PFSK-1 (cell line): ENCODE data around the gene USH1C. TPM values are rescaled to one million over a fixed set of nuclear protein-coding genes. Genes with fewer than 3 reads are reported as not detected.

ENCODE experiments used
- FOXP2 ChIP-seq: optimal IDR thresholded peaks from 2 replicates; pipeline ENCODE3; 2011; ENCODE audit warnings: borderline replicate concordance, control low read depth, inconsistent platforms; ENCODE audit not compliant: insufficient read depth; ENCODE audit errors: extremely low read length, extremely low read depth
- POLR2AphosphoS5 ChIP-seq: IDR thresholded peaks from 2 replicates; pipeline ENCODE4 v1.6.1; 2012; ENCODE audit warnings: low read depth, mild to moderate bottlenecking, control low read depth, low read length, moderate library complexity
- REST ChIP-seq, 2 experiments: IDR thresholded peaks; 2 replicates each; pipeline versions ENCODE4 v1.6.1 to v1.8.0; 2011 to 2012; ENCODE audit warnings: low read depth in 2 of 2, low read length in 2 of 2, control low read depth in 1 of 2, inconsistent platforms in 1 of 2, mild to moderate bottlenecking in 1 of 2, moderate library complexity in 1 of 2; ENCODE audit not compliant: insufficient read depth in 1 of 2
- SIN3A ChIP-seq: IDR thresholded peaks from 2 replicates; pipeline ENCODE4 v1.6.1; 2012; ENCODE audit warnings: mild to moderate bottlenecking, low read length, moderate library complexity, borderline replicate concordance; ENCODE audit not compliant: insufficient read depth
- TAF1 ChIP-seq: IDR thresholded peaks from 2 replicates; pipeline ENCODE4 v1.6.1; 2012; ENCODE audit warnings: low read length, control low read depth, borderline replicate concordance; ENCODE audit not compliant: insufficient read depth
- polyA plus RNA-seq: library from polyadenylated mRNA; unstranded; fragments of >200 nt; gene quantifications from one replicate; pipeline ENCODE4 v1.2.1, GENCODE V29; 2012; ENCODE audit warnings: low read depth, missing spikeins; ENCODE audit not compliant: insufficient read length

The USH1C gene
- polyA plus RNA-seq = not detected

GRCh38 chr11:17544181-17544622, at the start of gene USH1C:
TSS of gene USH1C (minus strand) at chr11:17544416. CDS start at chr11:17544307, 109 bp downstream.
- TF ChIP-seq SIN3A (no peak), FOXP2 (no peak), POLR2AphosphoS5 (no peak), TAF1 (no peak), REST (IDR thresholded peaks at IDR 0.05; ENCODE audit: insufficient read depth in 1 of 2, low read depth in 2 of 2, low read length in 2 of 2) (no peak)

GRCh38 chr11:17593466-17594245, 49.4 kb upstream of the USH1C start:
- TF ChIP-seq FOXP2 (no peak), POLR2AphosphoS5 (no peak), SIN3A (no peak), REST (IDR thresholded peaks at IDR 0.05; ENCODE audit: insufficient read depth in 1 of 2, low read depth in 2 of 2, low read length in 2 of 2) (no peak), TAF1 (no peak)

- TF ChIP-seq SIN3A = no peak
These were observed 47.1 kb upstream of the USH1C start for GRCh38 chr11:17591293-17591692.

- TF ChIP-seq POLR2AphosphoS5 (no peak), REST (IDR thresholded peaks at IDR 0.05; ENCODE audit: insufficient read depth in 1 of 2, low read depth in 2 of 2, low read length in 2 of 2) (no peak), TAF1 (no peak), FOXP2 (no peak), SIN3A (no peak)
These were observed 46.2 kb upstream of the USH1C start for GRCh38 chr11:17590463-17590862.

GRCh38 chr11:17588721-17589120, 44.5 kb upstream of the USH1C start:
- no peak for TF ChIP-seq FOXP2
- TF ChIP-seq REST (IDR thresholded peaks at IDR 0.05; ENCODE audit: insufficient read depth in 1 of 2, low read depth in 2 of 2, low read length in 2 of 2) = no peak
- no peak for TF ChIP-seq TAF1
- no peak for TF ChIP-seq SIN3A
- TF ChIP-seq POLR2AphosphoS5 = no peak
